Mucosa of stomach (tissue), 1 donor: Measurements from ENCODE around the gene NUP62.
"Not testable (repeated sequence)": the region's sequence is repeated elsewhere in the genome, so short reads cannot be mapped to it uniquely, and the experiment has no call there.

ENCODE experiments used
- H3K27me3 ChIP-seq: one replicate; pipeline ENCODE4 v1.7.0; 2013; ENCODE audit warnings: mild to moderate bottlenecking, low read length; ENCODE audit not compliant: control insufficient read depth, insufficient read depth
- H3K36me3 ChIP-seq: one replicate; pipeline ENCODE4 v1.7.0; 2013; ENCODE audit warnings: low read length; ENCODE audit not compliant: control insufficient read depth, insufficient read depth
- H3K4me1 ChIP-seq: one replicate; pipeline ENCODE4 v1.7.0; 2013; ENCODE audit warnings: mild to moderate bottlenecking, low read length; ENCODE audit not compliant: control insufficient read depth, insufficient read depth
- H3K4me3 ChIP-seq: one replicate; pipeline ENCODE4 v1.7.0; 2013; ENCODE audit warnings: low read length
- H3K9ac ChIP-seq: one replicate; pipeline ENCODE4 v1.7.0; 2013; ENCODE audit warnings: mild to moderate bottlenecking, low read length, moderate library complexity
- H3K9me3 ChIP-seq: one replicate; pipeline ENCODE4 v1.7.0; 2013; ENCODE audit warnings: mild to moderate bottlenecking, low read length, moderate library complexity; ENCODE audit not compliant: control insufficient read depth
- donor health status: Pancreatic carcinoma.

Gene NUP62

GRCh38 chr19:49950590-49950948 lies 21.3 kb upstream of the NUP62 start:
- Histone ChIP-seq H3K4me3 (no peak overlapping the region), H3K9ac (no peak overlapping the region), H3K27me3 (no peaks in the 10 kb centered on the region), H3K36me3 (no peaks in the 10 kb centered on the region), H3K9me3 (no peaks in the 10 kb centered on the region), H3K4me1 (no peaks in the 10 kb centered on the region)

DNA sequence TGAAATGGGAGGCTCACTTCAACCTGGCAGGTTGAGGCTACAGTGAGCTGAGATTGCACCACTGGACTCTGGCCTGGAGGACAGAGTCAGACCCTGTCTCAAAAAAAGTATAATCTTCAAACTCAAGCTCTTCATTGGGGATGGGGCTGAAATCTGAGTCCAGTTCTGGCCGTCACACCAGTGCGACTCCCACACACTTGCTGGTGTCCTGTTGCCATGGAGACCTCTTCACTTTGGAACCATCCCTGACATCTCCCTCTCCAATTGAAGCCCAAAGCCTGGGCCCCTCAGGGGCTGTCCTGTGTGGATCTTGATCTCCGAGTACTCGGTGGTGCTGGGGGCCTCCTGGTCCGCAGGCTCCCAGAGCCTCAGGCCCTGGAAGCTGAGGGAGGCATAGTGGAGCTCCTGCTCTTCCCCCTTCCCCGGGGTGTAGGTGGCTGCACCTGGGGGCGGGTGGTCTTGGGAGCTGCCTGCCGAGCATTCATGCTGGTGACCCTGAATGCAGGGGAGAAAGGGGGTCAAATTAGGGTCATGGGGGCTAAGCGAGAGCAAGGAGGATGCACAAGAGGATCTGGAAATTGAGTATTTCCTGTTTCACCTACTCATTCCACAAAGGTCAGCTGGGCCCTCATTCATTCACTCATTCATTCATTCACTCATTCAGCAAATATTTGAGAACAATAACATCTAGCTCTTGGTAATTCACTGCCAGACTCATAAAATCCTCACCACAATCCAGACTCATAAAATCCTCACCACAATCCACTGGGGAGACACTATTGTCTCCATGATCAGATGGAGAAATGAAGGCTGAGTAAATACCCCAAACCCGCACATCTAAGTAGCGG lies 20.7 kb upstream of the NUP62 start:
- Histone ChIP-seq H3K9me3 (no peaks in the 10 kb centered on the region), H3K4me1 (no peaks in the 10 kb centered on the region), H3K27me3 (no peaks in the 10 kb centered on the region), H3K9ac (no peak overlapping the region), H3K36me3 (no peaks in the 10 kb centered on the region), H3K4me3 (no peak overlapping the region)

DNA sequence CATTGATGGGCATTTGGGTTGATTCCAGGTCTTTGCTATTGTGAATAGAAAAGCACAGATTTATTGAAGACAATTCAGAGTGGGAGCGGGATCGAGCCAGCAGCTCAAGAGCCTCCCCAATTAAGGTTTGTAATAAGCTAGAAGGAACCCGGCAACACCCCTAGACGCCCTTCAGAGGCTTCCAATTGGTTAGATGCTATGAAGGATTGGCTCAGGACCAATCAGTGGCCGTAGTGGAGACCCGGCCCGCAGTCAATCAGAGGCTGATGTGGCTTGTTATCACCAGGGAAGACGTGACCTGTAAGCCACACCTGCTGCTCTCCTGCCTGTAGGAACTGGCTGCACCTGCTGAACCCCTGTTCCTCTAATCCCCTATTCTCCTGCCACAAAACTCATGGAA lies 17.1 kb upstream of the NUP62 start:
- Histone ChIP-seq H3K27me3 (no peaks in the 10 kb centered on the region), H3K36me3 (no peaks in the 10 kb centered on the region), H3K9ac (no peak overlapping the region), H3K9me3 (no peaks in the 10 kb centered on the region), H3K4me3 (no peak overlapping the region), H3K4me1 (no peaks in the 10 kb centered on the region)

DNA sequence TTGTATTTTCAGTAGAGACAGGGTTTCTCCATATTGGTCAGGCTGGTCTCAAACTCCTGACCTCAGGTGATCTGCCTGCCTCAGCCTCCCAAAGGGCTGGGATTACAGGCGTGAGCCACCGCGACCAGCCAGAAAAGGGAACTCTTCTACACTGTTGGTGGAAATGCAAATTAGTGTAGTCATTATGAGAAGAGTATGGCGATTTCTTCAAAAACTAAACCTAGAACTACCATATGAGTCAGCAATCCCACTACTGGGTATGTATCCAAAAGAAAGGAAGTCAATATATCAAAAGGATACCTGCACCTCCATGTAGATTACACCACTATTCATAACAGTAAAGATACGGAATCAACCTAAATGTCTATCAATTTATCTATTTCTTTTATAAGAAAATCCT lies 15.3 kb upstream of the NUP62 start:
- H3K9me3 ChIP-seq, H3K27me3 ChIP-seq, H3K4me1 ChIP-seq, H3K4me3 ChIP-seq, H3K9ac ChIP-seq, H3K36me3 ChIP-seq: not testable (repeated sequence)

- Histone ChIP-seq H3K4me3 (no peak overlapping the region), H3K36me3 (no peaks in the 10 kb centered on the region), H3K9ac (no peak overlapping the region), H3K4me1 (peaks cover 7% of the 10 kb centered on the region), H3K27me3 (no peaks in the 10 kb centered on the region), H3K9me3 (no peaks in the 10 kb centered on the region)
Observed at GRCh38 chr19:49940482-49940791, 11.1 kb upstream of the NUP62 start.

GRCh38 chr19:49939721-49940481 lies 10.6 kb upstream of the NUP62 start:
- Histone ChIP-seq H3K9ac (no peak overlapping the region), H3K4me1 (peaks cover 7% of the 10 kb centered on the region), H3K4me3 (no peak overlapping the region), H3K27me3 (no peaks in the 10 kb centered on the region), H3K36me3 (no peaks in the 10 kb centered on the region), H3K9me3 (no peaks in the 10 kb centered on the region)

- Histone ChIP-seq H3K9me3 (no peaks in the 10 kb centered on the region), H3K27me3 (no peaks in the 10 kb centered on the region), H3K9ac (no peak overlapping the region), H3K4me3 (no peak overlapping the region), H3K4me1 (peaks cover 7% of the 10 kb centered on the region), H3K36me3 (no peaks in the 10 kb centered on the region)
Observed at GRCh38 chr19:49938662-49939061, 9.4 kb upstream of the NUP62 start.

GRCh38 chr19:49937750-49938381 lies 8.6 kb upstream of the NUP62 start:
- no peaks in the 10 kb centered on the region for H3K27me3 ChIP-seq
- H3K4me1 ChIP-seq, result peaks cover 7% of the 10 kb centered on the region
- no peaks in the 10 kb centered on the region for H3K9me3 ChIP-seq
- H3K9ac ChIP-seq, result no peak overlapping the region
- H3K4me3 ChIP-seq, result no peak overlapping the region
- no peaks in the 10 kb centered on the region for H3K36me3 ChIP-seq

GRCh38 chr19:49936549-49936948 lies 7.2 kb upstream of the NUP62 start:
- H3K4me1 ChIP-seq, result peaks cover 7% of the 10 kb centered on the region
- H3K27me3 ChIP-seq, result no peaks in the 10 kb centered on the region
- H3K36me3 ChIP-seq, result no peaks in the 10 kb centered on the region
- no peak overlapping the region for H3K4me3 ChIP-seq
- no peak overlapping the region for H3K9ac ChIP-seq
- H3K9me3 ChIP-seq, result no peaks in the 10 kb centered on the region

DNA sequence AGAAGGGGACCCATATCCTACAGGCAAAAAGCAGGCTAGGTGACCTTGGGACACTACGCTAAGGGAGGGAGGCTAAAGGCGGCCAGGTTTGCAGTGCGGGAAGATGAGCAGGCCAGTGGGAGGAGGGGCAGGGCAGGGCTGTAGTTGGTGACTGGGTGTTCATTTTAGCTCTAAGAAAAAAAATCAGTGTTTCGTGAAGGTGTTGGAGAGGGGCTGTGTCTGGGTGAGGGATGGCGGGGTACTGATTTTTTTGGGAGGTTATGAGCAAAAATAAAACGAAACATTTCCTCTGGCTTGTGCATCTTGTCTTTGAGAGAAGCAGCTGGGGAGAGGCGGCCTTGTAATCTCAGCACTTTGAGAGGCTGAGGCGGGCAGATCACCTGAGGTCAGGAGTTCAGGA lies 4.3 kb upstream of the NUP62 start:
- Histone ChIP-seq H3K27me3 (no peaks in the 10 kb centered on the region), H3K9me3 (no peaks in the 10 kb centered on the region), H3K4me1 (peaks cover 12% of the 10 kb centered on the region), H3K36me3 (no peaks in the 10 kb centered on the region), H3K9ac (no peak overlapping the region), H3K4me3 (no peak overlapping the region)

DNA sequence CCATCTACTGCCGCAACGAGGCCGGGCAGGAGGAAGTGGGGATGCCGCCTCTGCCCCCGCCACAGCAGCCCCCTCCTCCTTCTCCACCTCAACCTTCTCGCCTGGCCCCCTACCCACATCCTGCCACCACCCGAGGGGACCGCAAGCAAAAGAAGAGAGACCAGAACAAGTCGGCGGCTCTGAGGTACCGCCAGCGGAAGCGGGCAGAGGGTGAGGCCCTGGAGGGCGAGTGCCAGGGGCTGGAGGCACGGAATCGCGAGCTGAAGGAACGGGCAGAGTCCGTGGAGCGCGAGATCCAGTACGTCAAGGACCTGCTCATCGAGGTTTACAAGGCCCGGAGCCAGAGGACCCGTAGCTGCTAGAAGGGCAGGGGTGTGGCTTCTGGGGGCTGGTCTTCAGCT lies 3.4 kb upstream of the NUP62 start:
- Histone ChIP-seq H3K4me1 (peaks cover 13% of the 10 kb centered on the region), H3K9ac (no peak overlapping the region), H3K27me3 (no peaks in the 10 kb centered on the region), H3K4me3 (no peak overlapping the region), H3K36me3 (no peaks in the 10 kb centered on the region), H3K9me3 (no peaks in the 10 kb centered on the region)

DNA sequence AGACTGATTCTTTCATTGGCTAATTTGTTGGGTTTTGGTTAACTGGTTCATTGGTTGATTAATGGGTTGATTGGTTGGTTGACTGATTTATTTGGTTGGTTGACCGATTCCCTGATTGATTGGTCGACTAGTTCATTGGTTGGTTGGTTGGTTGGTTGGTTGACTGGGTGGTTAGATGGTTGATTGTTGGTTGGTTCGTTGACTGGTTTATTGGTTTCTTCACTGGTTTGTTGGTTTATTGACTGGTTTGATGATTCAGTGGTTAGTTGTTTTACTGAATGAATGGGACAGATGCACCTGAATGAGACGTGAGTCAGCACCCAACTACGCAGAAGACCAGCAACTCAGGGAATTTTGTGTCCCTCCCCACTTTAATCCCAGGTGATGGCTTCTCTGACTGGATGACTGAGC lies 2.7 kb upstream of the NUP62 start:
- H3K4me1 ChIP-seq, result peaks cover 15% of the 10 kb centered on the region

More for the DNA sequence above, 2.7 kb upstream of the NUP62 start:
- no peaks in the 10 kb centered on the region for H3K27me3 ChIP-seq
- no peaks in the 10 kb centered on the region for H3K36me3 ChIP-seq
- H3K4me3 ChIP-seq, result no peak overlapping the region
- no peaks in the 10 kb centered on the region for H3K9me3 ChIP-seq
- H3K9ac ChIP-seq, result no peak overlapping the region
